Activated T-cell treated with anti-CD3 and anti-CD28 coated beads, Interleukin-2, amount 50 U/mL, for 4 hours (primary cell): Measurements from ENCODE around the gene PAK3. TPM values are rescaled to one million over a fixed set of nuclear protein-coding genes. Genes with fewer than 3 reads are reported as not detected.

Experiments used
- ATAC-seq, 2 donors: fragments of 200-7000 bp; cut with Tn5 transposase; one replicate each; pipeline ENCODE4 v1.10.0; 2021
- DNase-seq: peaks from one replicate; pipeline ENCODE4 v3.0.0-alpha.2; 2020
- H3K27me3 Mint-ChIP-seq: one replicate; pipeline ENCODE4 v1.8.0; 2021; ENCODE audit warnings: low read depth, mixed read lengths
- H3K36me3 Mint-ChIP-seq: one replicate; pipeline ENCODE4 v1.8.0; 2022; ENCODE audit warnings: mixed read lengths; ENCODE audit not compliant: insufficient read depth
- H3K4me1 Mint-ChIP-seq: one replicate; pipeline ENCODE4 v1.8.0; 2021; ENCODE audit warnings: low read depth, mixed read lengths
- H3K4me3 Mint-ChIP-seq: one replicate; pipeline ENCODE4 v1.8.0; 2021; ENCODE audit warnings: mild to moderate bottlenecking, moderate library complexity, mixed read lengths
- H3K9me3 Mint-ChIP-seq: one replicate; pipeline ENCODE4 v1.8.0; 2021; ENCODE audit warnings: mixed read lengths
- total RNA-seq, 3 donors: library from RNA; stranded (reverse); gene quantifications; one replicate each; pipeline ENCODE4 v1.2.1, GENCODE V29; 2021

Gene PAK3
- total RNA-seq, 3 donors from 2014 or later: 0.13 to 0.63 (median 0.30) TPM

- ATAC-seq (no peak), DNase-seq (no peak)
- Mint-ChIP-seq H3K9me3 (no peaks in the 10 kb centered on the region), H3K4me1 (no peaks in the 10 kb centered on the region), H3K4me3 (no peak overlapping the region), H3K27me3 (no peaks in the 10 kb centered on the region), H3K36me3 (no peaks in the 10 kb centered on the region)
Measured at GRCh38 chrX:111260451-111260850, 164.5 kb downstream of the PAK3 start.

DNA sequence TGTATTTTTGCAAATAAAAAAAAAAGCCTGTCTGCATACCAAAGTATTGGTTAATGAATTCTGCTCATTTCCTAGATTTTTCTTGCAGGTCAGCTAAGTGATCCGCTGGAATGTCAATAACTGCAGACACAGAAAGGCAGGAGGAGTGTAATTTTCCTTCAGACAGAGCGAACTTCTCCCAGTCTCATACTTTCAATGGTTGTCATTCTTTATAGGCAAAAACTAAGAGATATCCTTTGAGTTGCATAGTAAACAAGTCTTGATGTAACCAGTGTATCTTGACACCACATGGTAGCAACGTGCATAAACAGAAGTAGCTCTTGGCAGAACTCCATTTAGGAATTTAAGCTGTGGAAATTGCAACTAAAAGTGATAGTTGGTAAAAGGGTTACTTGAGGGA lies 166.1 kb downstream of the PAK3 start:
- no peak for ATAC-seq
- H3K4me3 Mint-ChIP-seq: no peak overlapping the region
- H3K9me3 Mint-ChIP-seq: no peaks in the 10 kb centered on the region
- H3K27me3 Mint-ChIP-seq: no peaks in the 10 kb centered on the region
- no peak for DNase-seq
- no peaks in the 10 kb centered on the region for H3K4me1 Mint-ChIP-seq
- H3K36me3 Mint-ChIP-seq: no peaks in the 10 kb centered on the region

DNA sequence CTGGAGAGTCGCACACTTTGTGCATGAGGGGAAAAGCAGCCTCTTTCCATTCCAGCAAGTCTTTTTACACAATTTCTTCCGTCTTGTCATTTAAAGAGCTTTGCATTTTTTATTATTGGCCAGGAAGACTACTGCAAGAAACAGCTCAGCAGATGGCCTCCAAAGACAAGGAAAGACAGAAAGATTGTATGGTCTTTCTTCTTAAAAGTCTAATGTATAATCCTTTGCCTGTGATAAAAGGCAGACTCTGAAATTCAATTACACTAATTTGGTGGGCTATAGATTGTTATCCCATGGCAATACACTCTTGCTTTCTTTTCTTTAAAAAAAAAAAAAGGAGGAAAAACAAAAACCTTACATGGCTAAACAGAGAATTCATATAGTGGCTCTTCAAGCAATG lies 168.4 kb downstream of the PAK3 start:
- Mint-ChIP-seq H3K27me3 (no peaks in the 10 kb centered on the region), H3K4me1 (no peaks in the 10 kb centered on the region), H3K9me3 (no peaks in the 10 kb centered on the region), H3K36me3 (no peaks in the 10 kb centered on the region), H3K4me3 (no peak overlapping the region)
- DNase-seq (no peak), ATAC-seq (no peak)

- H3K4me3 Mint-ChIP-seq: no peak overlapping the region
- no peaks in the 10 kb centered on the region for H3K9me3 Mint-ChIP-seq
- DNase-seq: no peak
- no peaks in the 10 kb centered on the region for H3K27me3 Mint-ChIP-seq
- H3K36me3 Mint-ChIP-seq: no peaks in the 10 kb centered on the region
- ATAC-seq: no peak
- H3K4me1 Mint-ChIP-seq: no peaks in the 10 kb centered on the region
Measured at GRCh38 chrX:111265486-111265885, 169.5 kb downstream of the PAK3 start.

DNA sequence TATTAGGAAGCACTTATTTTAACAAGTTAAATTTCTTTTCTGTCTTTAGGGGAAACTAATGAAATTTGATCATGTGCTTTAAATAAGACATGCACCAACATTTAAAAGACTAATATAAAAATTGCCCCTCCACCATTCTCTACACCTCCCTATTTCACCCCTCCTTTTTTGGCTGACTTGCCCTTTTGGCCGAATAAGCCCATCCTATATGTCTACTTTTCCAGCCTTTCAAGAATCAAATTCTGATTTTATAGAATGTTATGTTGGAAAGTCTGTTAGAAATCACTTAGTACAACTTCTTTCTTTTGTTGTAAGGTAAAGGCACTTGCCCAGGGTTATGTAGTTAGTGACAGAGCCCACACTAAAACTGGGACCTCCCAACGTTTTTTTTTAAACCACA lies 172.5 kb downstream of the PAK3 start:
- no peaks in the 10 kb centered on the region for H3K4me1 Mint-ChIP-seq
- ATAC-seq: no peak
- no peaks in the 10 kb centered on the region for H3K9me3 Mint-ChIP-seq
- H3K4me3 Mint-ChIP-seq: no peak overlapping the region
- H3K36me3 Mint-ChIP-seq: no peaks in the 10 kb centered on the region
- no peak for DNase-seq
- no peaks in the 10 kb centered on the region for H3K27me3 Mint-ChIP-seq

DNA sequence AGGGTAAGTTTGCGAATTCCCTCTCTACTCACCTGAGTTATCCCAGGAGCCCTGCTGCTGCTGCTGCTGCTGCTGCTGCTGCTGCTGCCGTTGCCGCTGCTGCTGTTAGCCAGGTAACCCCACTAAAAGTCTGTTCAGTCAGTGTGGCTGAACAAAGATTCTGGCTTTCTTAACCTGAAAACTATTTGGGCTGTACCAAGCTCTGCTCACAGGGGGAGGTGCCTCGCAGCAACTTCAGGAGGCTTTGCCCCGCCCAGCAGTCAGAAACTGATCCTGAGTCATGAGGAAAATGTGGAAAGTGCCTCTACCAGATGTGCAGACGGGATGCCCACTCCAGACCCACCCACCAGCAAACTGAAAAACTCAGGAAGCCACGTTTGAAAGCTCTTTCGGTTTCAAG lies 174.3 kb downstream of the PAK3 start, which contains the start of gene CAPN6:
Gene CAPN6, minus strand, starts transcription at position 145 of the 400 bp plus-strand sequence. CDS start 6,547 bp downstream, outside the sequence.
- H3K27me3 Mint-ChIP-seq: no peaks in the 10 kb centered on the region
- no peaks in the 10 kb centered on the region for H3K9me3 Mint-ChIP-seq
- no peak within 1 kb of the TSS for H3K4me3 Mint-ChIP-seq
- no peaks in the 10 kb centered on the region for H3K4me1 Mint-ChIP-seq
- no peak for DNase-seq
- no peaks in the 10 kb centered on the region for H3K36me3 Mint-ChIP-seq
- ATAC-seq: no peak

Other genes starting within 250 kb of the PAK3 start
- gene CAPN6, start 174.3 kb downstream of the PAK3 start, total RNA-seq: not detected